ENCODE data around the gene NAGA.
"Not testable (repeated sequence)": the region's sequence is repeated elsewhere in the genome, so short reads cannot be mapped to it uniquely, and the experiment has no call there.

NAGA gene

GRCh38 chr22:42070517-42071422 lies at the start of gene NAGA:
Gene NAGA, minus strand, starts transcription at chr22:42070812. Its CDS starts 515 bp downstream, at chr22:42070297.
- peak; percentile 96 for DNase-seq

- no peak for DNase-seq
Observed at GRCh38 chr22:42116848-42117424, 46.3 kb upstream of the NAGA start.

GRCh38 chr22:42115420-42115830 lies 44.8 kb upstream of the NAGA start:
- not testable (repeated sequence) for DNase-seq

- DNase-seq = peak; percentile 5
Observed at GRCh38 chr22:42114721-42115120, 44.1 kb upstream of the NAGA start.

- DNase-seq = peak; percentile 6
Observed at GRCh38 chr22:42112793-42113192, 42.2 kb upstream of the NAGA start.

GRCh38 chr22:42111798-42112197 lies 41.2 kb upstream of the NAGA start:
- DNase-seq = no peak

- DNase-seq = no peak
Observed at GRCh38 chr22:42108848-42109247, 38.2 kb upstream of the NAGA start.

GRCh38 chr22:42104332-42104860 lies 33.8 kb upstream of the NAGA start:
- not testable (repeated sequence) for DNase-seq

- DNase-seq = no peak
Observed at GRCh38 chr22:42101199-42101598, 30.6 kb upstream of the NAGA start.

- no peak for DNase-seq
Observed at GRCh38 chr22:42091455-42091782, 20.8 kb upstream of the NAGA start.

GRCh38 chr22:42090596-42091454 lies 20.2 kb upstream of the NAGA start, which contains the start of gene NDUFA6:
Gene NDUFA6, minus strand, starts transcription at chr22:42090772. Its CDS starts 28 bp downstream, at chr22:42090744.
- peak; percentile 99 for DNase-seq

- no peak for DNase-seq
Observed at GRCh38 chr22:42086051-42086450, 15.4 kb upstream of the NAGA start.

GRCh38 chr22:42084874-42085273 lies 14.3 kb upstream of the NAGA start:
- DNase-seq = no peak

GRCh38 chr22:42083119-42083518 lies 12.5 kb upstream of the NAGA start:
- no peak for DNase-seq

GRCh38 chr22:42080287-42080686 lies 9.7 kb upstream of the NAGA start:
- no peak for DNase-seq

GRCh38 chr22:42079319-42080251 lies 9.0 kb upstream of the NAGA start, which contains the start of gene SMDT1:
Gene SMDT1, plus strand, starts transcription at chr22:42079700. Its CDS starts 69 bp downstream, at chr22:42079769.
- DNase-seq = peak; percentile 97

GRCh38 chr22:42078469-42079318 lies 8.1 kb upstream of the NAGA start:
- DNase-seq = no peak

GRCh38 chr22:42077486-42078125 lies 7.0 kb upstream of the NAGA start:
- no peak for DNase-seq

GRCh38 chr22:42076764-42077485 lies 6.3 kb upstream of the NAGA start:
- DNase-seq = no peak
